GM12878 (cell line): ENCODE data around the gene COL2A1. TPM values are rescaled to one million over a fixed set of nuclear protein-coding genes. Genes with fewer than 3 reads are reported as not detected.

ENCODE experiments used
- ATAC-seq: fragments of 200-7000 bp; cut with Tn5 transposase; 3 replicates; pipeline ENCODE4 v1.9.1; 2020; ENCODE audit warnings: mild to moderate bottlenecking, moderate library complexity
- BruUV-seq: library from RNA; stranded (reverse); fragments of 400-500 nt; replicated peaks from 2 replicates; lab custom pipeline; 2021; lab: Mats Ljungman, UMichigan
- CTCF ChIA-PET: fragments of 300-600 bp; sonication (Branson Sonifier 250); formaldehyde crosslinking; extraction: SDS; loops from one replicate; lab custom pipeline; 2021; ENCODE audit warnings: inconsistent platforms; lab: Yijun Ruan, JAX
- POLR2A ChIA-PET: fragments of 350-600 bp; formaldehyde crosslinking; extraction: SDS; loops from one replicate; lab custom pipeline; 2021; ENCODE audit warnings: inconsistent platforms; lab: Charles Lee
- RAD21 ChIA-PET: fragments of 300-600 bp; sonication (Branson Sonifier 250); formaldehyde crosslinking; loops from one replicate; lab custom pipeline; 2023; ENCODE audit warnings: antibody characterized with exemption; ENCODE audit not compliant: unreplicated experiment; lab: Charles Lee
- SMC1A ChIA-PET: fragments of 300-600 bp; sonication (Branson Sonifier 250); formaldehyde crosslinking; loops from one replicate; lab custom pipeline; 2023; ENCODE audit not compliant: unreplicated experiment, uncharacterized antibody; lab: Charles Lee
- DNase-seq: peaks from one replicate; pipeline ENCODE4 v3.0.0-alpha.2; 2011; ENCODE audit warnings: low read depth, low spot score
- FAIRE-seq: peaks from 3 replicates; lab custom pipeline; 2011; peaks lifted over from hg19 to GRCh38; lab: Jason Lieb, UNC
- H2AFZ ChIP-seq: 2 replicates; pipeline ENCODE4 v1.6.0; 2011; ENCODE audit warnings: low read depth, low read length, control low read depth; ENCODE audit not compliant: control insufficient read depth
- H3K27ac ChIP-seq: 2 replicates; pipeline ENCODE4 v1.5.1; 2011; ENCODE audit warnings: control low read depth; ENCODE audit not compliant: control insufficient read depth, insufficient read depth
- H3K27me3 ChIP-seq, 2 experiments: replicated peaks in 1 of 2; 2 replicates each; pipeline versions ENCODE4 v1.6.0 to v1.6.1; 2011; ENCODE audit warnings: low read length in 1 of 2; ENCODE audit not compliant: control insufficient read depth in 2 of 2, insufficient read depth in 2 of 2
- H3K36me3 ChIP-seq, 2 experiments: 2 replicates each; pipeline ENCODE4 v1.5.1; 2011; ENCODE audit warnings: low read length in 1 of 2; ENCODE audit not compliant: control insufficient read depth in 2 of 2, insufficient read depth in 2 of 2
- H3K4me1 ChIP-seq: 2 replicates; pipeline ENCODE4 v1.6.1; 2011; ENCODE audit warnings: mild to moderate bottlenecking, low read length, moderate library complexity, mixed read lengths; ENCODE audit not compliant: control insufficient read depth, insufficient read depth
- H3K4me2 ChIP-seq: 2 replicates; pipeline ENCODE4 v1.6.0; 2011; ENCODE audit warnings: control low read depth; ENCODE audit not compliant: control insufficient read depth, insufficient read depth
- H3K4me3 ChIP-seq: fragments of 200-600 bp; sonication (generic); 2 replicates; pipeline ENCODE4 v1.5.1; 2016
- H3K79me2 ChIP-seq: 2 replicates; pipeline ENCODE4 v1.6.0; 2011; ENCODE audit warnings: low read length; ENCODE audit not compliant: control insufficient read depth, insufficient read depth
- H3K9ac ChIP-seq: 2 replicates; pipeline ENCODE4 v1.8.0; 2011; ENCODE audit warnings: low read length, control low read depth, mixed read lengths; ENCODE audit not compliant: control insufficient read depth, insufficient read depth
- H3K9me3 ChIP-seq: replicated peaks from 3 replicates; pipeline ENCODE4 v1.5.1; 2011; ENCODE audit warnings: mild to moderate bottlenecking, low read length; ENCODE audit not compliant: control insufficient read depth, insufficient read depth
- H4K20me1 ChIP-seq: 2 replicates; pipeline ENCODE4 v1.6.0; 2011; ENCODE audit not compliant: control insufficient read depth, insufficient read depth
- CHD1 ChIP-seq: IDR thresholded peaks from 2 replicates; pipeline ENCODE4 v1.6.1; 2012; ENCODE audit warnings: low read depth, low read length, improper control_type of control experiment
- EZH2 ChIP-seq: IDR thresholded peaks from 2 replicates; pipeline ENCODE4 v1.6.1; 2012; ENCODE audit warnings: low read depth, mild to moderate bottlenecking, control low read depth, inconsistent platforms, low read length, borderline replicate concordance; ENCODE audit not compliant: control insufficient read depth
- GATAD2B ChIP-seq: fragments of 450-650 bp; conservative IDR thresholded peaks from 2 replicates; pipeline ENCODE4 v1.6.1; 2017; ENCODE audit warnings: low read depth, mild to moderate bottlenecking, moderate library complexity
- IRF5 ChIP-seq: fragments of 450-650 bp; IDR thresholded peaks from 2 replicates; pipeline ENCODE4 v1.6.1; 2017; ENCODE audit warnings: borderline replicate concordance
- SUZ12 ChIP-seq: fragments of 200-600 bp; sonication (generic); IDR thresholded peaks from one replicate; pipeline ENCODE4 v1.6.1; 2018; ENCODE audit warnings: antibody characterized with exemption, mild to moderate bottlenecking; ENCODE audit not compliant: unreplicated experiment
- WGBS: methylation state at CpG from one replicate; pipeline ENCODE4 v1.1.6; 2016; ENCODE audit warnings: low lambda C conversion rate; ENCODE audit not compliant: insufficient replicate concordance, insufficient coverage; ENCODE audit errors: missing lambda C conversion rate; 5-methylcytosine and 5-hydroxymethylcytosine counted together
- in situ Hi-C: fragments of 300-500 bp; cut with MboI; formaldehyde crosslinking; loops from 9 replicates; pipeline ENCODE4 v1.14.3; 2018; ENCODE audit warnings: mixed read lengths
- intact Hi-C: fragments of 100-400 bp; cut with micrococcal nuclease; formaldehyde crosslinking; loops from one replicate; pipeline ENCODE4 v1.14.2; 2022; ENCODE audit not compliant: unreplicated experiment
- polyA plus RNA-seq, 11 experiments: library from polyadenylated mRNA; depleted of rRNA in 4 of 11; unstranded in 6 of 11; stranded (reverse) in 5 of 11; fragments of >200 nt; fragmentation: Nextera tagmentation in 4 of 11; fragmentation: Illumina TruSeq in 1 of 11; extraction: Ambion mirVana in 4 of 11; extraction: Trizol in 1 of 11; gene quantifications; 1 replicate in 1 of 11; 2 replicates in 10 of 11; pipeline versions ENCODE4 v1.2.1 to v1.2.3, GENCODE V29; 2011 to 2016; ENCODE audit warnings: inconsistent platforms in 2 of 11, missing spikeins in 2 of 11, low read depth in 1 of 11
- total RNA-seq, 4 experiments: library from RNA; depleted of rRNA in 3 of 4; stranded (reverse); fragments of >200 nt in 3 of 4; fragmentation: Illumina TruSeq in 1 of 4; extraction: Trizol in 1 of 4; gene quantifications; 2 replicates each; pipeline versions ENCODE4 v1.2.1 to v1.2.3, GENCODE V29; 2013 to 2021

COL2A1 gene
- total and polyA plus RNA-seq, 10 of the 15 experiments (the other 5 are each of a cell fraction or from before 2014, with no cell fraction given) = 0.06 to 0.67 (median 0.19) TPM; not detected in 1

GRCh38 chr12:48002773-48003218, 1.5 kb downstream of the COL2A1 start:
- intact Hi-C loops = no loop called here
- Histone ChIP-seq H3K4me2 (no peak overlapping the region), H3K9me3 (no peaks in the 10 kb centered on the region), H3K4me3 (no peak overlapping the region), H3K27me3 (peaks cover 24 to 32% of the 10 kb centered on the region in 2 experiments), H3K27ac (no peak overlapping the region), H3K4me1 (no peaks in the 10 kb centered on the region), H3K36me3 (no peaks in the 10 kb centered on the region), H3K79me2 (no peaks in the 10 kb centered on the region), H4K20me1 (no peaks in the 10 kb centered on the region), H2AFZ (no peak overlapping the region), H3K9ac (no peak overlapping the region)
- ChIA-PET SMC1A (no interaction called here), POLR2A (no interaction called here), CTCF (no interaction called here), RAD21 (no interaction called here)
- DNase-seq (no peak), ATAC-seq (no peak), FAIRE-seq (no peak)
- in situ Hi-C loops = no loop called here
- 12% methylated on average over 26 of the region's 26 CpGs for WGBS
- BruUV-seq = no TSS peak
- TF ChIP-seq EZH2 (0 out of 2 replicates have a peak, but pooled peaks have one; percentile 57), IRF5 (no peak), SUZ12 (peak; percentile 50), GATAD2B (no peak)

GRCh38 chr12:48002414-48002730, 1.9 kb downstream of the COL2A1 start:
- 35% methylated on average over 12 of the region's 13 CpGs for WGBS
- Histone ChIP-seq H3K9me3 (no peaks in the 10 kb centered on the region), H2AFZ (no peak overlapping the region), H4K20me1 (no peaks in the 10 kb centered on the region), H3K27ac (no peak overlapping the region), H3K4me2 (no peak overlapping the region), H3K4me1 (no peaks in the 10 kb centered on the region), H3K4me3 (no peak overlapping the region), H3K36me3 (no peaks in the 10 kb centered on the region), H3K27me3 (peaks cover 24 to 32% of the 10 kb centered on the region in 2 experiments), H3K79me2 (no peaks in the 10 kb centered on the region), H3K9ac (no peak overlapping the region)
- ChIA-PET POLR2A (no interaction called here), CTCF (no interaction called here), RAD21 (no interaction called here), SMC1A (no interaction called here)
- no TSS peak for BruUV-seq
- no peak for TF ChIP-seq CHD1
- no peak for DNase-seq
- intact Hi-C loops = no loop called here
- in situ Hi-C loops = no loop called here
- FAIRE-seq = no peak
- ATAC-seq = no peak
